HG02970 (cell line): Measurements from ENCODE around the gene RBM18.

Source experiments
- ATAC-seq: cut with Tn5 transposase; IDR thresholded peaks from one replicate; pipeline ENCODE4 v1.9.1; 2021; ENCODE audit warnings: mild to moderate bottlenecking, moderate library complexity, moderate number of reproducible peaks; ENCODE audit not compliant: unreplicated experiment, low FRiP score

RBM18 gene

DNA sequence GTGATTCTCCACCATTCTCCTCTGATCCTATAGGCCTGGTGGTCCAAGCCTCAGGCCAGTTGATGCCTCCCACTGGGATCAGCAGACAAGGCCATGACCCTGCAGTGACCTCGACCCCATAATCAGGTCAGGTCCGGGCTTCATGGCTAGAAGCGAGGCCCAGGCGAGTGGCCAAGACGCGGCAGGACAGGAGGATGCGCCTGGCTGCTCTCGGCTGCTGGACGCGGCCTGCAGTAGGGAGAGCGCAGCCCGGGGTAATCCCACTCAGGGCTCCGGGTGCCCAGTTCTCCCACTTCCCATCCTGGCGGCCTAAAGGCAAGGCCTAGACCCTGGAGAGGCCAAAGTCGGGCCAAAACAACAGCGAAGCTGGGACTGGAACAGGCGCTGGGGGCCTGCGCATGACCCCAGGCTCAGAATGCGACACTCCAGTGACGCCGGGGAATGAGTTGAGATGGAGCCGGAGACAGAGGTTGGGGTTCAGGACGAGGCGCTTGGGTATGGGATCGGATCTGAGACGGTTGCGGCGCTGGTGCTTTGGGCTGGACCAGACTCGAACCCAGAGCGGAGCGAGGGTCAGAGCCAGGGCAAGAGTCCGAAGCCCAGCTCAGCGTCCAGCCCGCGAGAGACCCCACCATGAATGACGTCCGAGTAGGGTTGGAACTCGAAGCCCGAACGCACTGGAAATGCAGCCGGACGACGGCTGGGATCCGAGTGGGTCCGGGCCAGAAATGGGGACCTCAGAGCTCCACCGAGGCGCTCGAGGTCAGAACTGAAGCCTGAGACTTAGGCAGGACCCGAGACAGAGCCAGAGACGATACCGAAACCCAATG, 39.1 kb downstream of the RBM18 start:
- ATAC-seq, result no peak

DNA sequence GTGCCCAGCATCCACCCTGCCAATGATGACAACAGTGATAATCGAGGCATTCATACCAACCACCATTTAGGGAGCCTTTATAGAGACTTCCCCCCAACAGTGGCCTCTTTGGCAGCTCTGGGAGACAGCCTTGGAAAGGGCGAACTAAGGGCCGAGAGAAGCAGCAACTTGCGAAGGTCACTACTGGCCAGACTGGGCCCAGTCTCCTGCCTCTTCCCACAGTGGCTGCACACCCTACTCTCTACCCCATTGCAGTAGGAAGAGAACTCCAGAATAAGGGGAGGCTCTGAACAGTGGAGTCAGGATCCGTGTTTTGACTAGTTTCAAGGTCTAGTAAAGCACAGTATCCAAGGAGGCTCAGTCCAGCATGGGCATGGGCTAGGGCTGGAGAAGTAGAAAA, 41.2 kb downstream of the RBM18 start:
- ATAC-seq, result no peak

DNA sequence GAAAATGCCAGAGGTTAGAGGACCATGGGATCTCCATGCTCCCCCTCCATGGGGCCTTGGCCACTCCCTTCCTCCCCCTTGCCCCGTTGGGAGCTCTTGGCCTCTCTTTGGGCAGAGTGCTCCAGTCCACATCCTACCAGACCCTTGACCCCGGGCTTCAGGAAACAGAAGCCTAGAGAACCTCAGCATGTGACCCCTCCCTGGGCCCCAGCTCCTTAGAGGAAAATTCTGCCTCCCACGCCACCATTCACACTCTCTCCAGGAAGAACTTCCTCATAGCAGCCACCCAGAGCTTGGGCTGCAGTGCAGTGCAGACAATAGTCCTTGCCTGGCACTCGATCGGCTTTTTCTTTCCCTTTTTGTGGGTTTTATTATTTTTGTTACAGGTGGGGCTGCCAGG, 41.8 kb downstream of the RBM18 start:
- ATAC-seq, result no peak

DNA sequence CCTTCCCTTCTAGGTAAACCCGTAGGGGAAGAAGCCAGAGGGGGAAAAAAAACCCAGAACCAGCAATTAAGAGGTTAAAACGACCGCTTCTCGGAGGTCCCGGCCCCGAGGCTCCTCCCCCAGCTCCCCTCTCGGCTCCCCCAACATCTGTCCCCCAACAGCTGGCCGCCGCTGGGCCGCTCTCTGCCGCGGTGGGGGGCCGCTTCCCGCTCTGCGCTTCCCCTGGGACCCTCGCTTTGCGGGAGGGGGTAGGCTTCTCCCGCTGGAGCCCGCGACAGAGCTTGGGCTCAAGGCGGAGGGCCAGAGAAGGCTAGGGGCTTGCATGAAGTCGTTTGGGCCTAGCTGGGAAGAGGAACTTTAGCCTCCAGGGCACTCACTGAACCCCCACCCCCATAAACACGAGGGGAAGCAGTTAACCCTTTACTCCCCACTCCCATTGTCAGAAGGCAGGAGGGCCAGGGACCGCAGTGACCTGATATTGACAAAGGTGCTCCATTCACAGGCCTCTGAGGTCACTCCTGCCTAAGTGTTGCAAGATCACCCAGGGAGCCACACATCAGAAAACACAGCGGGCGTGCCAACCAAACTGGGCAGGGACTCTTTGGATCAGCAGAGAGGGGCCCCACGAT, 43.3 kb downstream of the RBM18 start:
- ATAC-seq, result no peak

DNA sequence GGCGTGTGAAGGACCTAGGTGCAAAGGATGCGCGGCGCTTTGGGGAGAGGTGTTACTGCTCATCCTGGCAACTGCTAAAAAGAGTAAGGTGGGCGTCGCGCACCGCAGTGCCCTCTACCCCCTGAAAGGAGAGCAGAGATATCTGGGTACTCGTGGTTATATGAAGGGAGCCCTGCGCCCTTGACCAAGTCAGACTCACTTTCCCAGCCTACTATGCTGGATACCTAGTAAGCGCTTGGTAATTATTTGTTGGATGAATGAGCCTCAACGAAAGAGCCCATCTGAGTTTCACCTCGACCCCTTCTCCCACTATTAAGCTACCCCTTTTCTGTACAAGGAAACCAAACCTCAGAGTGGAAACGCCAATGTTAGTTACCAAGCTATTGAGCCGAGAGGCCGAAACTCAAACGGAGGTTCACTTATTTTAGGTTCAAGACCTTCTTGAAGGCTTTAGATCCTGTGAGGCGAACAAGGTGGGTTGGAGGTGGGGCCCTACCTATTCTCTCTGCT, 43.9 kb downstream of the RBM18 start:
- no peak for ATAC-seq

DNA sequence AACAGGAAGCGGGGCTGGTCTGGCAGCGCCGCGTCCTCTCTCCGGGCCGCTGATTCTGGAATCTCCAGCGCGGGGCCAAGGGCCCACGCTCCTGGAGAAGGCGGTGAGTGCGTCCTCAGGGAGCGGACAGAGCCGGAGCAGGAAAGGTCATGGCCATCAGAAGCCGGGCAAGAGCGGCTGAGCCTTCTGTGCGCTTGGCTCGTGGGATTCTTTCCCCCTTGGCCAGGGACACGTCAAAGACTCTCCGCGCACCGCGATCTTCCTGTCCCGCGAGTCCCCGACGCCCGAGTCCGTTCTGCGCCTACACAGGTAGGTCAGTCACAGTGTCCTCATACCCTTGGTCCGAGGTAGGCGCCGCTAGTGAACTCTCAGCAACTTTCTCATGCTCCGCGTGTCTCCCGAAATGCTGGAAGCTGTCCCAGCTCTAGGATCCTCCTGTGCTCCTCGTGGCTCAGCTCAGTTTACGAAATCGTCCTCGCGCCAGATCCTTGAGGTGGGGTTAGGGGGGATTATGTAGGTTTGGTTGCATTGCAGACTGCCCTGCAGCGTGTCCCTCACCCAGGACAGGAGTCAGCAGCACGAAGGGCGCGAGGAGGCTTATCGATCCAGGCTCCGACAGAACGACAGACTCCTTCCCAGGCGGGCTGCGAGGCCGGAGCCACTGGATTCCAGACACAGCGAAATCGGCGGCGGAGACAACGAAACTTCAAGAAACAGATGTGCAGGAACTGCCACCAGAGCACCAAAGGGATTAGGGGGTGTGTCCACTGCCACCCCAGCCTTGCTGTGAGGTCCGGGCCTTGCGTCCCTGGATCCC, 44.6 kb downstream of the RBM18 start:
- ATAC-seq, result no peak

DNA sequence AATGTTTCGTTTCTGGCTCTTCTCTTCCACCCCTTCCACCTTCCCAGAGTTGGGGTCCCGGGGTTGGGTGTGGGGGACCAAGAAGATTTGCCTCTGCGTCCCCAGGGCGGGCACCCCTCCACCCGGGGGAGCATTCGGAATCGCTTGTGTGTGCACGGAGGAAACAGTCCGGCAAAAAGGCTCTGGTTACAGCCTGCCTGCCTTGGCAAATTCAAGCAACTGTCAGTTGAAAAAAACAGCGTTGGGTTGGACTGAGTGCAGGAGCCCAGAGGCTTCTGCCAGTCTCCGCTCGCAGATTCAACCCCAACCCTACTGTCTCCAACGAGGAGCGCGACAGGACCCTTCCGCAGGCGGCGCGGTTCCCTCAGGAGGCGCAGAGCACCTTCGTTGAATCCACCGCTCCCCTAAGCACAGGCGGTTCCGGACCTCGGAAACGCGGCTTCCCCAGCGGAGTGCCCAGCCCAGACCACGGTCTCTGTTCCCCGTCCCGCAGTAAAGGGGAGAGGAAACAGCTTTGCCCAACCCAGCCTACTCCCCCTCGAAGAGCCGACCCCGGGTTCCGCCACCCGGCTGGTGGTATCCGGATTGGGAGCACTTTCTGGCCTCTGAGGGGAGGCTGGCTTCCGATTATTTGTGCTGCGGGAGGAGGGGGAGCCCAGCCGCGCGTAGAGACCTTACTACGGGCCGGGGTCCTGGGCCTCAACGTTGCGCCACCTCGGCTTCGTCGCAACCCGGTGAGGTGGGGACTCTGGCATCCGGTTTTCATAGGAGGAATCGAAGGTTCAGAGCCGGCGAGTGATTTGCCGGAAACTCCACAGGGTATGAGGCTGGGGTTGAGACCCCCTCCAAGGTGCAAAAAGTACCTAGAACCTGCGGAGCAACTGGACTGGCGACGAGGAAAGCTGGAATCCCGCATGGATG, 45.4 kb downstream of the RBM18 start:
- ATAC-seq, result no peak

DNA sequence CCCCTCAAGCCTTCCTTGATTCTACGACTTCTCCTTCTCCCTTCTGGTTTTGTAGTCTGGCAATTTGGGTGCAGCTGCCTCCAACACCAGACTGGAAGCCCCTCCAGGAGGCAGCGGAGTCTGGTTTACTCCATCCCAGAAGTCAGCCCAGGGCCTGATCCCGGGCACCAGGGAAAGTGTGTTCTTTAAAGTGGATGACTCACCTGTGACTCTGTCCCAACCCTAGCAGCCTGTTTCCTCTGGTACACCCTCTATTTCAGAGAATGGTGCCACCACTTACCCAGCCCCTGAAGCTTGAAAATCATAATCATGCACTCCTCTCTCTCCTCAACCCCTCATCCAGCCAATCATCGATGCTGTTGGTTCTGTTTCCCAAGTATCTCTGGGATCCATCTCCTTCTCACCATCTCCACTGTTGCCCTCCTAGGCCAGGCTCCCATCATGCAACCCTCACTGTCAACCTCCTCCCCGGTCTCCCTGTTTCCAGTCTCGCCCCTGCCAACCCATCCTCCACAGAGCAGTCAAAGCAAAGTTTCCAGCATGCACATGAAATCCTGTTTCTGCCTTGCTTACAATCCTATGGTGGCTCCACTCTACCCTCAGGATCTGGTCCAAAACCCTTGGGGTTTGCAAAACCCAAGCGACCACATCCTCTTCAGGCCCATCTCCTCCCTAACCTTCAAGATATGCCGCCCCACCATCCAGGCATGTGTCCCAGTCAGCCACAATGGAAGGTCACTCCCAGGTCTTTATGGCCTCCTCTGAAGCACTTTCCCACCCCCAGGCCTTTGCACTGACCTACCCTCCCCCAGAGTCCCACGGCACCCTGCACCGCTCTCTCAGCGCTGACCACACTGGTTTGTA, 46.3 kb downstream of the RBM18 start:
- no peak for ATAC-seq

DNA sequence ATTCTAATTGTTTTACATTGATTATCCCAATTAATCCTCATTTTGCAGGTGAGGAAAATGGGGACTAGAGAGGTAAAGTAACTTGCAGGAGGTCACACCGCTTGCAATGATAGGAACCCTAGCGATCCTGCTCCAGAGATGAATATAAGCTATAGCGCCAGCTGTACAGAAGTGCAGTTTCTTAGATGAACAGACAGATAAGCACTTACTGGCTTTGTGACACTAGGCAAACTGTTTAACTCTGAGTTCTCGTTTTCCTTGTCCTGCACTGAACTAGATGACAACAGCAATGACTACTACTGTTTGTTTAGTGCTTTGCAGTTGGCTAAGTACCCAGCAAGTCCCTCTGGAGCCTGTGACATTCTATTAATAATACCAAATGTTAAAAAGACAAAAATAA, 47.0 kb downstream of the RBM18 start:
- ATAC-seq, result no peak

DNA sequence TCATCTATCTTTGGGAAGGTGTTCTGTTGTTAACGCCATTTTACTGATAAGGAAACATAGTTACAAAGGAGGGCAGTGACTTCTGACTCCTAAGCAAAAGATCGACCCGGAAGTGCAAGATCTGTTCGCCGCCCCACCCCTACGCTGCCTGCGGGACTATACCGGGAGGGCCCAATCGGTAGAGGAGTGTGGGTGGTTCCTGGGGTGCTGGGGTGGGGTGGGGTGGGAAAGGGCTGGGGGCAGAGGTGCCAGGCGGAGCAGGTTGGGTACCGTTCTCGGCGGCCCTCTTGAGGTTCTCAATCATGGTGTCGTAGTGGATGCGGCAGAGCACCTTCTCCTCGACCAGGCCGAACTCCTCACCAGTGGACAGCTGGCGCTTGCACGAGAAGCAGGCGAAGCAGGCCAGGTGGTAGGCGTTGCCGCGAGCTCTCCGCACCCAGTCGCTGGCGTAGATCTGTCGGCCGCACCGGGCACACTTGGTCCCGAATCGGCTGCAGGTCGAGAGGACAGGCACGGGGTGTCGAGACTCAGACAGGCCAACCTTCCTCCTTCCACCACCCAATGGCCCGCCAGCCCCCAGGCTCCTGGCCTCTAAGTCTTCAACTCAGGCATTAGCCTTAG, 47.7 kb downstream of the RBM18 start:
- ATAC-seq, result no peak

DNA sequence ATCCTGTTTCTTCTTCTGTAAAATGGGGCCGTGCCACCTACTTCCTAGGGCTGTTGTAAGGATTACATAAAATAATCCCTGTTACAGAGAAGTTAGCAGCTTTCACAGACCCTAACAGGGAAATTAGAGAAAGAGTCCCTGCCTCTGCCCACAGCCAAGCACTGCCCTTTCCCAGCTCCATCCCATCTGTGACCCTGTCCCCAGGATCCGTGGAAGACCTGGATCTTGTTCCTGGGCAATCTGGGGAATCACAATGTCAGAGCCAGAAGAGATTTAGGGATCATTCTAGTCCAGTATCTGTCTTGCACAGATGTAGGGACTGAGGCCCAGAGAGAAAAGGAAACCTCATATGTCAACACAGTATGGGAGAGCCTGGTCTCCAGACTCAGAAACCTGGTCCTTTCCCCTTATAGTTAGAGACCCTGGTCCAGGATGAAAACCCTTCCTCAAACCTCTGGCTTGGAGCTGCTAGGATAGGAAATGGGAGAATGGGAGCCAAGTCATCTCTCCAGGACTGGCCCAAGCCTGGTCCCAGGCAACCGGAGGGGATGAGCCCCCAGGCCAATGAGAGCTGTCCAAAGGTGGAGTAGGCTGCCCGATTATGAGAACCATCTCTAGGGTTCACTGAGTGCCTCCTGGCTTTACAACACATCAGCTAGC, 48.4 kb downstream of the RBM18 start:
- no peak for ATAC-seq

DNA sequence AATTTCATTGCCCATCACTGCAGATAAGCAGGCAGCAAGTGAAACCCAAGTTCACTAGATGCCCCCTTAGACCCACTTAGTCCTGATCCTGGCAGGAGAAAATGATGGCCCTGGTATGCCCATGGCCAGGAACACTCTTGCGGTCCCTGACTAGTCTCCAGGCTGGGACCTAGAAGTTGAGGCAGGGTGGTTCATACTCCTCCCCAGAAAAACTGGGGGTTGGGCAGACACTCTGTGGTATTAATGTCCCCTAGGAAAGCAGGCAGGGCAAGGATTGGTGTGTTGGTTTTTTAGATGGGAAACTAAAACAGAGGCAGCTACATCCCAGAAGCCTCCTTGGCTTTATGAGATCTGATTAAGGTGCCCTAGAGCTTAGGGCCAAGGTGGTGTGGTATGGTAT, 49.0 kb downstream of the RBM18 start:
- ATAC-seq, result no peak

DNA sequence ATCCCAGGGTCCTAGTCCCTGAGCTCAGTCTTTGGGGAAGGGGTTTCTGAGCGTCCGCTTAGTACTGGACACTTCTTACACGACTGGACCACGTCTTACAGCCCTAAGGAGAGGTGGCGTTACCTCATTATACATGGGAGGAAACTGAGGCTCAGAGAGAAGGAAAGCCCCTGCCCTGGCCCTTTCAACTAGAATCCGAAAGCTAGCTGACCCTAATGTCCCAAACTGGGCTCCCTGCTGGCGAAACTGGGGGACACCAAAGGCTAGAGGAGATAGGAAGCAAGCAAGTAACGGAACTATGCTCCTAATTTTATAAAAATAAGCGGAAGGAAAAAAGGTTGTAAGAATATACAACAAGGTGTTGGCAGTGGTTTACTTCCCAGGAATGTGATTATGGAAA, 50.1 kb downstream of the RBM18 start:
- ATAC-seq, result no peak

DNA sequence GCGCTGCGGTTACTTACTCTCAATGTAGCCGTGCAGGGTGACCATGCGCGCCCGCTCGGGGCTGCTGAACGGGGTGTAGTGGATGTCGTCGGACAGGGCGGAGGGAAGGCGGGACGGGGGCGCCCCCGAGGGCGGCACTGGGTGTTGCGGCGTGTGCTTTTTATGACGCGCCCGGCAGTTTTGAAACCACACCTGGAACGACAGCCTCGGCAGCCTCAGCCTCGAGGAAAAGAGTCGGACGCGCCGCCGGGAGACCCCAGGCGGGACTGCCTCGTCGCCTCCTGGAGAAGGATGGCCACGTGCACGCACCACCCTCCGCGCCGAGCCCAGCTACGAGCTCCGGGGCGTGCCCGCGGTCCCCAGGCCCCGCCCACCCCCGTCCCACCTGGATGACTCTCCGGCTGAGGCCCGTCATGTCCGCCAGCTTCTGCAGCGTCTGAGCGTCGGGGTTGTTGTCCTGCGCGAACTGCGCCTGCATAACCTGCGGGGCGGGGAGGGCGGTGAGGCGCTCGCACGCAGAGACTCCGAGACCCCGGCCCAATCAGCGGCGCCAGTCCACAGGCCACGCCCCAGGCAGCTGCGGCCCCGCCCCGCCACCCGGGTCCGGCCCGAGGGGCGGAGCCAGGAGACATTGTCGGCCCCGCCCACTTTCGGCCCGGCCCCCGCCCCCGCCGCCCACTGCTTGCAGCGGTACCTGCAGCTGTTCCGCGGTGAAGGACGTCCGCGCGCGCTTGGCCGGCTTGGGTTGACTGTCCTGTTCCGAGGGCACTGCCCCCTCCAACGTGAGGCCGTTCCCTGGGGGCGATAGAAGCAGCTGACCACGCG, 50.8 kb downstream of the RBM18 start:
- ATAC-seq, result no peak

DNA sequence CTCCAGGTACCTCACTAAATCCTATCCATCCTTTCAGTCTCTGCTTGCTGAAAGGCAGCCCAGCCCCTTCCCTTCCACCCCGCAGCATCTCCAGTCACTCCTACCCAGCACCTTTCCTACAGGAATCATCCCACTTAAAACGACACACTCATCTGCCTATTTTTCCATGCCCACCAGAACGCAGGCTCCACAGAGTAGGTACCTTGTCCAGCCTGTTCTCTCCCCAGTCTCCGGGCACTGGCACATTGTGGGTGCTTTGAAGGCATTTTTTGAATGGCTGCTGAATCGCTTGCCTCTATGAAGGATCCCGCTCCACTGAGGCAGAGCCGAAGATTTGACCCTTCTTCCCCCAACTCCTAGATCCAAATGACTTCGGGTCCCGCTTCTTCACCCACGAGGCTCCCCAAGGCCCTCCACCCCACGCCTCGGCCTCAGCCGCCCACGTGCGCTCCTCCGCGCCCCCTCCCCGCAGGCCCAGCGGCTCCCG, 51.5 kb downstream of the RBM18 start:
- ATAC-seq, result no peak

DNA sequence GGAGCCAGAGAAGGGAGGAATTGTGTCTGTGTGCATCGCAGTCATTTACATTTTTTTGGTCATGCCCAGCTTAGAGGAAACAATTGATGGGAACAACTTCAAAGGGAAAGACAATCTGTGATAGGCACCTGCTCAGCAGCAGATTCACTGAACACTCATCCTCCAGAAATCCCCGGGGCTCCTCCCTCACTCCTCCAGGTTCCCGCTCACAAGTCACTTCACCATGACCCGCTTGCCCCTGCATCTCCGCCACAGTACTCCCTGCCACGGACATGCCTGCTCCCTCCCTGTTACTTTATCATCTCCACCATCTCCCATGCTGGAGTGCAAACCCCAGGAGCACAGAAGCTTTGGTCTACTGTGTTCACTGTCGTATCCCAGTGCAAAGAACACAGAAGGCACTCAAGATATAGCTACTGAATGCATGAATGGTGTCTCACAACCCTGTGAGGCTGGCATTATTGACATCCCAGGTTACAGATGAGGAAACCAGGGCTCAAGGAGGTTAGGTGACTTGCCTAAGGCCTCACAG, 52.1 kb downstream of the RBM18 start:
- ATAC-seq, result no peak

DNA sequence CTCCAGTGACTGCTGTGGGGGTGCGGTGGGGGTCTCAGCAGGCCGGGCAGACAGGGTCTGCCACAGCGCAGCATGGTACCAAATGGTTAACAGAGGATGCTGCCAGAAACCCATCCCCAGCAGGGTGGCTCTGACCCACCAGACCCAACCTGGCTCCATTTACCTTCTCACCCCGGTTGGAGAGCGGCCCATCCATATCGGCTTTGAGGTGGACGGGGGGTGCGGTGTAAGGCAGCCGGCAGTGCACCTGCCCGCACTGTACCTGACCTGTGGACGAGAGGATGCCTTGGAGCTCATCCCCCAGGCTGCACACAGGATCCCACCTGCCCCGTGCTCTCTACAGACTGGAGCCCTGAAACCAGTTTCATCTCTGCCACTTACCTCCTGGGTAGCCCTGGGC, 55.2 kb downstream of the RBM18 start:
- ATAC-seq, result no peak
